HepG2 (cell line): Measurements from ENCODE around the gene ANP32A. TPM values are rescaled to one million over a fixed set of nuclear protein-coding genes. Genes with fewer than 3 reads are reported as not detected.

ENCODE experiments used
- ATAC-seq: fragments of 200-7000 bp; cut with Tn5 transposase; 3 replicates; pipeline ENCODE4 v1.9.1; 2020; ENCODE audit warnings: mild to moderate bottlenecking, moderate library complexity
- BruUV-seq: library from RNA; stranded (reverse); fragments of 400-500 nt; replicated peaks from 2 replicates; lab custom pipeline; 2021; lab: Mats Ljungman, UMichigan
- CTCF ChIA-PET: fragments of 300-600 bp; formaldehyde crosslinking; extraction: SDS; loops from one replicate; lab custom pipeline; 2021; ENCODE audit warnings: low total read pairs, inconsistent platforms, low intra/inter-chr PET ratio; lab: Yijun Ruan, JAX
- POLR2A ChIA-PET: fragments of 350-600 bp; sonication (Branson Sonifier 250); formaldehyde crosslinking; loops from one replicate; lab custom pipeline; 2020; ENCODE audit warnings: antibody characterized with exemption, inconsistent platforms; lab: Yijun Ruan, JAX
- DNase-seq: peaks from one replicate; pipeline ENCODE4 v3.0.0-alpha.2; 2015; ENCODE audit warnings: low spot score
- FAIRE-seq: peaks from 3 replicates; lab custom pipeline; 2011; peaks lifted over from hg19 to GRCh38; lab: Jason Lieb, UNC
- H2AFZ ChIP-seq: one replicate; pipeline ENCODE4 v1.6.1; 2011; ENCODE audit warnings: low read length, inconsistent platforms
- H3K27ac ChIP-seq: fragments of 300-600 bp; 3 replicates; pipeline ENCODE4 v1.8.0; 2011; ENCODE audit warnings: mixed run types, mild to moderate bottlenecking, mixed read lengths, low read length, inconsistent platforms; ENCODE audit not compliant: insufficient read depth; ENCODE audit errors: extremely low read length
- H3K27me3 ChIP-seq, 2 experiments: fragments of 200-600 bp in 1 of 2; 2 replicates in 1 of 2; 3 replicates in 1 of 2; pipeline versions ENCODE4 v1.6.0 to v1.8.0; 2011; ENCODE audit warnings: low read length in 2 of 2, mild to moderate bottlenecking in 2 of 2, moderate library complexity in 2 of 2, inconsistent platforms in 1 of 2; ENCODE audit not compliant: insufficient read depth in 2 of 2, control insufficient read depth in 1 of 2
- H3K36me3 ChIP-seq, 2 experiments: fragments of 200-600 bp in 1 of 2; replicated peaks in 1 of 2; 2 replicates in 1 of 2; 3 replicates in 1 of 2; pipeline versions ENCODE4 v1.5.1 to v1.8.0; 2011; ENCODE audit warnings: low read length in 2 of 2, inconsistent platforms in 1 of 2; ENCODE audit not compliant: insufficient read depth in 2 of 2, control insufficient read depth in 1 of 2
- H3K4me1 ChIP-seq: 2 replicates; pipeline ENCODE4 v1.5.1; 2012; ENCODE audit warnings: low read length, inconsistent platforms; ENCODE audit not compliant: insufficient read depth
- H3K4me2 ChIP-seq: 2 replicates; pipeline ENCODE4 v1.6.0; 2011; ENCODE audit warnings: low read depth, low read length, inconsistent platforms
- H3K4me3 ChIP-seq, 3 experiments: fragments of 200-600 bp in 1 of 3; sonication (generic), shearing (Covaris generic) in 1 of 3; replicated peaks in 1 of 3; 2 replicates each; pipeline ENCODE4 v1.5.1; 2011 to 2016; ENCODE audit warnings: low read length in 3 of 3, inconsistent platforms in 2 of 3, low read depth in 2 of 3, mild to moderate bottlenecking in 2 of 3, control low read depth in 1 of 3, mixed read lengths in 1 of 3; ENCODE audit not compliant: insufficient read depth in 1 of 3
- H3K79me2 ChIP-seq: one replicate; pipeline ENCODE4 v1.6.1; 2011; ENCODE audit warnings: low read length, inconsistent platforms; ENCODE audit not compliant: insufficient read depth
- H3K9ac ChIP-seq: 2 replicates; pipeline ENCODE4 v1.6.0; 2011; ENCODE audit warnings: mild to moderate bottlenecking, low read depth, low read length, inconsistent platforms; ENCODE audit not compliant: insufficient read depth
- H3K9me3 ChIP-seq: 2 replicates; pipeline ENCODE4 v1.5.1; 2012; ENCODE audit warnings: mild to moderate bottlenecking, low read length
- H4K20me1 ChIP-seq: 2 replicates; pipeline ENCODE4 v1.6.0; 2011; ENCODE audit warnings: inconsistent platforms, mild to moderate bottlenecking, low read length, moderate library complexity; ENCODE audit not compliant: insufficient read depth
- ARHGAP35 ChIP-seq: sonication (generic); formaldehyde crosslinking; IDR thresholded peaks from 2 replicates; pipeline ENCODE4 v1.9.0; 2022; ENCODE audit warnings: mild to moderate bottlenecking, inconsistent platforms, moderate library complexity, missing genetic modification reagents, borderline replicate concordance
- DR1 ChIP-seq: sonication (generic); formaldehyde crosslinking; IDR thresholded peaks from 2 replicates; pipeline ENCODE4 v1.8.0; 2021; ENCODE audit warnings: mild to moderate bottlenecking, missing genetic modification reagents, inconsistent platforms
- HDAC1 ChIP-seq: sonication (generic); formaldehyde crosslinking; IDR thresholded peaks from 2 replicates; pipeline ENCODE4 v1.5.1; 2020; ENCODE audit warnings: mild to moderate bottlenecking, missing genetic modification reagents
- IRF2 ChIP-seq: IDR thresholded peaks from 2 replicates; pipeline ENCODE4 v1.6.1; 2018; ENCODE audit warnings: missing genetic modification reagents, missing compliant biosample characterization
- KDM2A ChIP-seq: sonication (generic); formaldehyde crosslinking; IDR thresholded peaks from 2 replicates; pipeline ENCODE4 v1.4.0; 2020; ENCODE audit warnings: low read depth, missing genetic modification reagents, borderline replicate concordance
- RBFOX2 ChIP-seq: fragments of 200-400 bp; formaldehyde crosslinking; IDR thresholded peaks from 2 replicates; pipeline ENCODE4 v1.6.1; 2017; ENCODE audit warnings: low read depth, mild to moderate bottlenecking, low read length
- SATB2 ChIP-seq: sonication (generic); formaldehyde crosslinking; IDR thresholded peaks from 2 replicates; pipeline ENCODE4 v1.5.0; 2020; ENCODE audit warnings: missing genetic modification reagents
- TCF12 ChIP-seq, 2 experiments: fragments of 450-650 bp in 1 of 2; sonication (generic) in 1 of 2; formaldehyde crosslinking in 1 of 2; IDR thresholded peaks; 2 replicates each; pipeline versions ENCODE4 v1.6.1 to v1.8.0; 2017 to 2022; ENCODE audit warnings: antibody characterized with exemption in 1 of 2, mild to moderate bottlenecking in 1 of 2, missing genetic modification reagents in 1 of 2, moderate library complexity in 1 of 2
- XBP1 ChIP-seq: sonication (generic); formaldehyde crosslinking; IDR thresholded peaks from 2 replicates; pipeline ENCODE4 v1.5.0; 2020; ENCODE audit warnings: missing genetic modification reagents
- ZNF644 ChIP-seq: IDR thresholded peaks from 2 replicates; pipeline ENCODE4 v1.6.1; 2016; ENCODE audit warnings: low read depth
- WGBS: methylation state at CpG from one replicate; pipeline ENCODE4 v1.1.6; 2017; ENCODE audit warnings: low lambda C conversion rate; 5-methylcytosine and 5-hydroxymethylcytosine counted together
- in situ Hi-C: cut with HindIII; loops from 2 replicates; pipeline ENCODE4 v1.10.0; 2017; ENCODE audit warnings: low pct_unique_long_range_greater_than_20kb; ENCODE audit not compliant: extremely low pct_ligation_motif_present
- intact Hi-C: fragments of 100-400 bp; cut with micrococcal nuclease; formaldehyde crosslinking; loops from one replicate; pipeline ENCODE4 v1.10.0; 2022; ENCODE audit not compliant: unreplicated experiment
- polyA plus RNA-seq, 8 experiments: library from polyadenylated mRNA; depleted of rRNA in 3 of 8; stranded (reverse) in 7 of 8; unstranded in 1 of 8; fragments of >200 nt; fragmentation: Illumina TruSeq in 4 of 8; extraction: Trizol in 4 of 8; gene quantifications; 2 replicates each; pipeline versions ENCODE4 v1.2.1 to v1.2.3, GENCODE V29; 2011 to 2016; ENCODE audit warnings: low read depth in 4 of 8, missing spikeins in 1 of 8, mixed read lengths in 1 of 8; ENCODE audit not compliant: insufficient read depth in 1 of 8
- total RNA-seq, 5 experiments: library from RNA; depleted of rRNA; stranded (reverse); fragments of >200 nt; fragmentation: Illumina TruSeq; extraction: Trizol; gene quantifications; 2 replicates each; pipeline ENCODE4 v1.2.3, GENCODE V29; 2016; ENCODE audit warnings: low read depth in 1 of 5
- TF ChIP-seq, protein P1 (sequence below): sonication (generic); formaldehyde crosslinking; IDR thresholded peaks from 2 replicates; pipeline ENCODE4 v1.4.0; 2020; ENCODE audit warnings: mild to moderate bottlenecking, low read depth, missing genetic modification reagents
- TF ChIP-seq, protein P2 (sequence below): sonication (generic); formaldehyde crosslinking; IDR thresholded peaks from 2 replicates; pipeline ENCODE4 v1.5.0; 2020; ENCODE audit warnings: mild to moderate bottlenecking, missing genetic modification reagents
- TF ChIP-seq, protein P3 (sequence below): sonication (generic); formaldehyde crosslinking; IDR thresholded peaks from 2 replicates; pipeline ENCODE4 v1.8.0; 2022; ENCODE audit warnings: missing genetic modification reagents, mild to moderate bottlenecking, inconsistent platforms, borderline replicate concordance
- TF ChIP-seq, protein P4 (sequence below): sonication (generic); formaldehyde crosslinking; IDR thresholded peaks from 2 replicates; pipeline ENCODE4 v1.8.1; 2023; ENCODE audit warnings: missing genetic modification reagents, inconsistent platforms, borderline replicate concordance

ANP32A gene
- total and polyA plus RNA-seq, 2 of the 13 experiments (the other 11 are each of a cell fraction or from before 2014, with no cell fraction given), result 60.6 to 206 TPM

DNA sequence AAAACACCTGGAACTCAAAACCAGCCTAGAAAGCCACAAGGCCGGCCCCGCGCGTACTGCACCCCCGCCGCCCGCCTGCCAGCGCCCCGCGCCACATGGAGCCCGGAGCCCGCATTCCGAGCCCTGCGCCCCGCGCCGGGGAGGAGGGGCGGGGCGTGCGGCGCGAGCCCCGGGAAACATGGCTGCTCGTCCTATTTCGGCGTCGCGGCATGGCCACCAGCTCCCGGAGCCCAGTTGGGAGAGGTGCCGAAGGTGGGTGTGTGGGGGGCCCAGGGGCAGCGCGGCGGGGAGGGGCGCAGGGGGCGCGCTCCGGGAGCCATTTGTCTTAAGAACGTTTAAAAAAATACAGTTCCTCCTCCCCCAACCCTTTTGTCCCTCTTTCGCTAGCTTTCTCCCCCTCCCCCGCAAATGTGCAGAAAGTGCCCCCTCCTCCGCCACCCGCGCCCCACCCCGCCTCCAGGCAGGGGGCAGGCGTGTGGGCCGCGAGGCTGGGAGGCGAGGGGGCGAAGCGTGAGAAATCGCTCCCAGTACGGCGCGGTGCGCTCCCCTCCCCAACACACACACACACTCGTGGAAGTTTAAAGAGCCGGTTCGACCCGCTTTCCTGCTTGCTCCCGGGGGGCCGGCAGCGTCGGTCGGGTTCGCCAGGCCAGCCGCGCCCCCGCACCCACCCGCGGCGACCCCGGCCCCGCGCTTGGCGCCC is 2.5 kb downstream of the ANP32A start (continued):
- TF ChIP-seq, protein P1, sequence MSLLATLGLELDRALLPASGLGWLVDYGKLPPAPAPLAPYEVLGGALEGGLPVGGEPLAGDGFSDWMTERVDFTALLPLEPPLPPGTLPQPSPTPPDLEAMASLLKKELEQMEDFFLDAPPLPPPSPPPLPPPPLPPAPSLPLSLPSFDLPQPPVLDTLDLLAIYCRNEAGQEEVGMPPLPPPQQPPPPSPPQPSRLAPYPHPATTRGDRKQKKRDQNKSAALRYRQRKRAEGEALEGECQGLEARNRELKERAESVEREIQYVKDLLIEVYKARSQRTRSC (CRISPR knock-in tag), result no peak
- TF ChIP-seq RBFOX2 (peak; percentile 87), IRF2 (CRISPR knock-in tag) (0 out of 2 replicates have a peak, but pooled peaks have one; percentile 45), ZNF644 (CRISPR knock-in tag) (no peak), KDM2A (CRISPR knock-in tag) (peak; percentile 11; the same call in 1 of the 2 replicates)
- TF ChIP-seq, protein P2, sequence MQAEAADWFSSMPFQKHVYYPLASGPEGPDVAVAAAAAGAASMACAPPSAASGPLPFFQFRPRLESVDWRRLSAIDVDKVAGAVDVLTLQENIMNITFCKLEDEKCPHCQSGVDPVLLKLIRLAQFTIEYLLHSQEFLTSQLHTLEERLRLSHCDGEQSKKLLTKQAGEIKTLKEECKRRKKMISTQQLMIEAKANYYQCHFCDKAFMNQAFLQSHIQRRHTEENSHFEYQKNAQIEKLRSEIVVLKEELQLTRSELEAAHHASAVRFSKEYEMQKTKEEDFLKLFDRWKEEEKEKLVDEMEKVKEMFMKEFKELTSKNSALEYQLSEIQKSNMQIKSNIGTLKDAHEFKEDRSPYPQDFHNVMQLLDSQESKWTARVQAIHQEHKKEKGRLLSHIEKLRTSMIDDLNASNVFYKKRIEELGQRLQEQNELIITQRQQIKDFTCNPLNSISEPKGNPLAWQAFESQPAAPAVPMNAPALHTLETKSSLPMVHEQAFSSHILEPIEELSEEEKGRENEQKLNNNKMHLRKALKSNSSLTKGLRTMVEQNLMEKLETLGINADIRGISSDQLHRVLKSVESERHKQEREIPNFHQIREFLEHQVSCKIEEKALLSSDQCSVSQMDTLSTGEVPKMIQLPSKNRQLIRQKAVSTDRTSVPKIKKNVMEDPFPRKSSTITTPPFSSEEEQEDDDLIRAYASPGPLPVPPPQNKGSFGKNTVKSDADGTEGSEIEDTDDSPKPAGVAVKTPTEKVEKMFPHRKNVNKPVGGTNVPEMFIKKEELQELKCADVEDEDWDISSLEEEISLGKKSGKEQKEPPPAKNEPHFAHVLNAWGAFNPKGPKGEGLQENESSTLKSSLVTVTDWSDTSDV, result no peak

DNA sequence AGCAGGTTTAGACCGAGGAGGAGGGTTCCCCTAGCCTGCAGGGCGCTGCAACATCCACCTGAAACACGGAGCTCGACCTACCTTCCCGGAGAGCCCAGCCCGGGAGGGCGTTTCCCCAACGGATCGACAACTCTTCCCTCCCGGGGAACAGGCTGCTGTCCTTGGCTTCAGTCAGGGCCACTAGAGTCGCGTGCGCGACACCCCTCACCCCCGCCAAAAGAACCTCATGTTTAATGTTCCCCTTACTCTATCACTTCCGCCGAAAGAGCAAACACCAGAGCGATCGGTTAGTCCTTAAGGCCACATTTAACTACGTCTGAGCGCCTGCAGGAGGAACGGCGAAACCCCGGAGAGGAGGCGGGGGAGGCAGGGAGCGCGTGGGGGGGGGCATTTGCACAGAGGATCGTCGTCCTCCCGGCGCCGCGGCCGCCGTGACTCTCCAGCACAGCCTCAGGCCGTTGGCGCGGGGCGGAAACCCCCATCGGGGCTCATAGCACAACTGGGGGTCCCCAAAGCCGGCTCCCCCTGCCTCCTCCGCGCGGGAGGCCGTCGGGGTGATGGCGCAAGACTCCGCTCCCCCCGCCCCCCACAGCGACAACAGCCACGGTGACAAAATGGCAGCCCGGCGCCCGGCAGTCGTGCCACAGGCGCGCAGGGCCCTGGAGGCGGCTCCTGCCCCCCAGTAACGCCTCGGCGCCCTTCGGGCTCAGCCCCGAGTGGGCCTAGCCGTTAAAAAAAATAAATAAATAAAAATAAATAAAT is 3.2 kb downstream of the ANP32A start:
- DNase-seq (peak; percentile 37), FAIRE-seq (no peak), ATAC-seq (peak; percentile 19)
- Histone ChIP-seq H3K36me3 (peaks cover 0 to 3% of the 10 kb centered on the region in 2 experiments; a peak in 1 of 5 replicates), H3K9me3 (no peaks in the 10 kb centered on the region), H3K4me1 (peaks cover 48% of the 10 kb centered on the region), H2AFZ (no peak overlapping the region), H3K4me2 (peak overlapping the region; percentile 91), H4K20me1 (peaks cover 51% of the 10 kb centered on the region), H3K27me3 (no peaks in the 10 kb centered on the region; a peak in 1 of 5 replicates), H3K79me2 (peaks cover 81% of the 10 kb centered on the region), H3K4me3 (peak overlapping the region; percentile 83 to 100 (median 84)), H3K9ac (peak overlapping the region; percentile 95), H3K27ac (peak overlapping the region; percentile 97)
- intact Hi-C loops, result no loop called here
- in situ Hi-C loops, result loop anchor here (5.0 to 25.0 kb wide), 2 partner anchors 40 to 645 kb away; partner anchors contain the start of gene RPLP1
- ChIA-PET POLR2A (interaction anchor here (0.6 to 1.7 kb wide), 9 partner anchors 15 to 635 kb away, joined by 3 to 7 read pairs (median 4); partner anchors contain the start of genes FEM1B and RPLP1), CTCF (no interaction called here)
- BruUV-seq, result no TSS peak
- under 1% methylated on average over 33 of the region's 64 CpGs for WGBS
- TF ChIP-seq, protein P3, sequence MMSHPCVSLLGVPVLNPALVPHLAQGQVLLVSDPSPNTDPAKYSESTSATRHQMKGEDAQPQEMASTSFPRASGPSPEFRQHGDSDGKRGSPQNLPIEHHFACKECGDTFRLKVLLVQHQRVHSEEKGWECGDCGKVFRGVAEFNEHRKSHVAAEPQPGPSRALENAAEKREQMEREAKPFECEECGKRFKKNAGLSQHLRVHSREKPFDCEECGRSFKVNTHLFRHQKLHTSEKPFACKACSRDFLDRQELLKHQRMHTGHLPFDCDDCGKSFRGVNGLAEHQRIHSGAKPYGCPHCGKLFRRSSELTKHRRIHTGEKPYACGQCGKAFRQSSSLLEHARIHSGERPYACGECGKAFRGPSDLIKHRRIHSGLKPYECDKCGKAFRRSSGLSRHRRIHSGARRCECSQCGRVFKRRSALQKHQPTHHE (CRISPR knock-in tag), result no peak
- TF ChIP-seq, protein P4, sequence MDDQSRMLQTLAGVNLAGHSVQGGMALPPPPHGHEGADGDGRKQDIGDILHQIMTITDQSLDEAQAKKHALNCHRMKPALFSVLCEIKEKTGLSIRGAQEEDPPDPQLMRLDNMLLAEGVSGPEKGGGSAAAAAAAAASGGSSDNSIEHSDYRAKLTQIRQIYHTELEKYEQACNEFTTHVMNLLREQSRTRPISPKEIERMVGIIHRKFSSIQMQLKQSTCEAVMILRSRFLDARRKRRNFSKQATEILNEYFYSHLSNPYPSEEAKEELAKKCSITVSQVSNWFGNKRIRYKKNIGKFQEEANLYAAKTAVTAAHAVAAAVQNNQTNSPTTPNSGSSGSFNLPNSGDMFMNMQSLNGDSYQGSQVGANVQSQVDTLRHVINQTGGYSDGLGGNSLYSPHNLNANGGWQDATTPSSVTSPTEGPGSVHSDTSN (CRISPR knock-in tag), result no peak
- TF ChIP-seq XBP1 (CRISPR knock-in tag), result no peak
- no peak for TF ChIP-seq DR1 (CRISPR knock-in tag)
- no peak for TF ChIP-seq SATB2 (CRISPR knock-in tag)
- TF ChIP-seq TCF12 (IDR thresholded peaks at IDR 0.05), result no peak
- 0 out of 2 replicates have a peak, but pooled peaks have one; percentile 43 for TF ChIP-seq TCF12 (CRISPR knock-in tag; IDR thresholded peaks at IDR 0.05)
- no peak for TF ChIP-seq ARHGAP35
- no peak for TF ChIP-seq HDAC1
